Dendritic cell treated with granulocyte-macrophage colony-stimulating factor and Interleukin-4, amounts not matched to agents 40 ng/mL and 50 ng/mL, for 4 days (primary cell): Measurements from ENCODE around the gene SCN1B.

ENCODE experiments used
- H3K27ac Mint-ChIP-seq: one replicate; pipeline ENCODE4 v1.8.0; 2022; ENCODE audit warnings: mild to moderate bottlenecking, mixed read lengths
- H3K27me3 Mint-ChIP-seq: one replicate; pipeline ENCODE4 v1.8.0; 2022; ENCODE audit warnings: mild to moderate bottlenecking, mixed read lengths
- H3K36me3 Mint-ChIP-seq: one replicate; pipeline ENCODE4 v1.8.0; 2022; ENCODE audit warnings: low read depth, mixed read lengths
- H3K4me1 Mint-ChIP-seq: one replicate; pipeline ENCODE4 v1.8.0; 2022; ENCODE audit warnings: low read depth, mixed read lengths
- H3K4me3 Mint-ChIP-seq: one replicate; pipeline ENCODE4 v1.8.0; 2022; ENCODE audit warnings: mild to moderate bottlenecking, moderate library complexity, mixed read lengths
- H3K9me3 Mint-ChIP-seq: one replicate; pipeline ENCODE4 v1.8.0; 2022; ENCODE audit warnings: mixed read lengths
- intact Hi-C: fragments of 100-400 bp; cut with micrococcal nuclease; formaldehyde crosslinking; loops from one replicate; pipeline ENCODE4 v1.15.0; 2022

SCN1B gene

DNA sequence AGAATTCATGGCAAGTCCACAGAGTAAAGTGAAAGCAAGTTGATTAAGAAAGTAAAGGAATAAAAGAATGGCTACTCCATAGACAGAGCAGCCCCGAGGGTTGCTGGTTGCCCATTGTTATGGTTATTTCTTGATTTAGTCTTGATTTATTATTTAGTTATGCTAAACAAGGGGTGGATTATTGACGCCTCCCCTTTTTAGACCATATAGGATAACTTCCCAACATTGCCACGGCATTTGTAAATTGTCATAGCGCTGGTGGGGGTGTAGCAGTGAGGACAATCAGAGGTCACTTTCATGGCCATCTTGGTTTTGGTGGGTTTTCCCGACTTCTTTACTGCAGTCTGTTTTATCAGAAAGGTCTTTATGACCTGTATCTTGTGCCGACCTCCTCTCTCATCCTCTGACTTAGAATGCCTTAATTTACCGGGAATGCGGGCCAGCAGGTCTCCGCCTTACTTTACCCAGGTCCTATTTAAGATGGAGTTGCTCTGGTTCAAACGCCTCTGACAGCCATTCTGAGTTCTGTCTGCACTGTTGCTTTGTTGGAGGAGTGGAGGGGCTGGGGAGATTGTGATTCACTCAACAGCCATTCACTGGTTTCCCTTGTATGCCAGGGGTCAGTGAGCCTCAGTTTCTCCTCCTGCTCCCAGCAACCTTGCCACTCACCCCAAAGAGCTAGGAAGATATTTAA lies 38.8 kb downstream of the SCN1B start:
- H3K4me1 Mint-ChIP-seq = peaks cover 6% of the 10 kb centered on the region
- peaks cover 8% of the 10 kb centered on the region for H3K27me3 Mint-ChIP-seq
- no peak overlapping the region for H3K27ac Mint-ChIP-seq
- H3K4me3 Mint-ChIP-seq = no peak overlapping the region
- H3K36me3 Mint-ChIP-seq = no peaks in the 10 kb centered on the region
- peaks cover 7% of the 10 kb centered on the region for H3K9me3 Mint-ChIP-seq
- intact Hi-C loops = no loop called here

DNA sequence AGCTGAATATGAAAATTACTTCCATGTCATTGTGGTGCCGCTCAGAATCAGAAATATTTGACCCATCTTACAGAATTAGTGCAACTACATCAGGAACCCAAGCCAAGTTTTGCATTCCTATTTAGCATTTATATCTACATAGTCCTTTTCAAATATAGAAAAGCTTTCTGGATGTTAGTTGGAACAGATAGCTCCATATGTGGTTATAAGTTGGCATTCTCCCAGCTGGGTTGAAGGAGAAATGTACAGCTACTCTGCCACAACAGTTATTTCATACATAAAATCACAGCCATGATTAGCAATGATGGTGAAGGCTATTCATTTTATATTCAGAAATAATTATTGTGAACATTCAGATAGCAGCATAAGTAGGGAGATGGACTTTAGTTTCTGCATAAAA lies 39.4 kb downstream of the SCN1B start:
- H3K36me3 Mint-ChIP-seq = no peaks in the 10 kb centered on the region
- H3K4me3 Mint-ChIP-seq = no peak overlapping the region
- intact Hi-C loops = no loop called here
- H3K27me3 Mint-ChIP-seq = peaks cover 7% of the 10 kb centered on the region
- peaks cover 7% of the 10 kb centered on the region for H3K9me3 Mint-ChIP-seq
- peaks cover 6% of the 10 kb centered on the region for H3K4me1 Mint-ChIP-seq
- no peak overlapping the region for H3K27ac Mint-ChIP-seq

DNA sequence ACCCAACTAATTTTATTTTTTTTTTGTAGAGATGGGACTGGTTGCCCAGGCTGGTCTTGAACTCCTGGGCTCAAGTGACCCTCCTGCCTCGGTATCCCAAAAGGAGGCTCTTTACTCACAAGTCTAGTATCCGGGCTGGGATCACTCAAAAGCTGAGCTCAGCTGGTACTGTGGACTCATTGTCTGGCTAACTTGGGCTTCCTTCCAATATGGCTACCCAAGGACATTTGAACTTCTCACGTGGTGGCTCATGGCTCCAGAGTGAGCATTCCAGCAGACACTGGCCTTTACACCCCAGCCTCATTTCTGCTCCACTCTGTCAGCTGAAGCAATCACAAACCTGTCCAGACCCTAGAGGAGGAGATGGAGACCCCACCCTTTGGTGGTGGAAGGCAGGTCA lies 40.2 kb downstream of the SCN1B start:
- peaks cover 8% of the 10 kb centered on the region for H3K27me3 Mint-ChIP-seq
- H3K27ac Mint-ChIP-seq = no peak overlapping the region
- H3K36me3 Mint-ChIP-seq = no peaks in the 10 kb centered on the region

DNA sequence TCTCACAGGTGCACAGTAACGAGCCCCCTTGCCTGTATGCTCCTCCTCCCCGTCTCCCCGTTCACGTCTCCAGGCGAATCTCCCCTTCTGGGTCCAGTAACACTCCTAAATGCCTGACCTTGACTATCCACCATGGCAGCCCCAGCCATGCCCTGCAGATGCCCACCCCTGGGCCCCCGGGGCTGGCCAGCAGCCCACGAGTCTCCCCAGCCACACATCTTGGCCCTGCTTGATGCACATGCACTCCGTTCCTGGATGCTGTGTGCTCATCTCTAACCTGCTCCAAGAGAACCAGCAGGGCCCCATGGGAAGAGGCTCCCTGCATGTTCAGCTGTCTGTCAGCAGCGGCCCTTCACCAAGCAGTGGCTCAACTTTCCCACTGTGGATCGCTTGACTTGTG lies 43.2 kb downstream of the SCN1B start:
- no peaks in the 10 kb centered on the region for H3K4me1 Mint-ChIP-seq
- H3K27ac Mint-ChIP-seq = no peak overlapping the region
- H3K4me3 Mint-ChIP-seq = no peak overlapping the region
- peaks cover 7% of the 10 kb centered on the region for H3K9me3 Mint-ChIP-seq
- H3K36me3 Mint-ChIP-seq = no peaks in the 10 kb centered on the region
- peaks cover 13% of the 10 kb centered on the region for H3K27me3 Mint-ChIP-seq
- intact Hi-C loops = no loop called here

More for the DNA sequence above, 40.2 kb downstream of the SCN1B start:
- intact Hi-C loops = no loop called here
- Mint-ChIP-seq H3K4me1 (peaks cover 6% of the 10 kb centered on the region), H3K4me3 (no peak overlapping the region), H3K9me3 (peaks cover 7% of the 10 kb centered on the region)

DNA sequence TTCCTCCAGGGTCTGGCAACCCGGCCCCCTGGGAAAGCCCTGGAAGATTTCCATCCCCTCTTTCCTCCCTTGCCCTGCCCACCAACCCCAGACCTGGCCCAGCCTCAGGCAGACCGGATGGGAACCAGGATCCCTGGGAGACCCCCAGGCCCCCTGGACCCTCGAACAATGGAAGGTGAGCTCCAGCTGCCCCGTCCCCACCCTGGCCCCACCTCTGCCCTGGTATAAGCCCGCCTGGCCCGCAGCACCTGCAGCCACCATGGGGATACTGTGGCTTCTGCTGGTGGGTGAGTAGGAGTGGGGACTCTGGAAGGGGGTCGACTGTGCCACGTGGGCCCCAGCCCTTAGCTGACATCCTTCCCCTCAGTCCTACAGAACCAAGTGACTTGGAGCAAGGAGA lies 43.7 kb downstream of the SCN1B start:
- H3K27me3 Mint-ChIP-seq = peaks cover 13% of the 10 kb centered on the region
- no peak overlapping the region for H3K4me3 Mint-ChIP-seq
- H3K36me3 Mint-ChIP-seq = no peaks in the 10 kb centered on the region
- H3K27ac Mint-ChIP-seq = no peak overlapping the region
- H3K9me3 Mint-ChIP-seq = peaks cover 7% of the 10 kb centered on the region
- no peaks in the 10 kb centered on the region for H3K4me1 Mint-ChIP-seq
- intact Hi-C loops = no loop called here

DNA sequence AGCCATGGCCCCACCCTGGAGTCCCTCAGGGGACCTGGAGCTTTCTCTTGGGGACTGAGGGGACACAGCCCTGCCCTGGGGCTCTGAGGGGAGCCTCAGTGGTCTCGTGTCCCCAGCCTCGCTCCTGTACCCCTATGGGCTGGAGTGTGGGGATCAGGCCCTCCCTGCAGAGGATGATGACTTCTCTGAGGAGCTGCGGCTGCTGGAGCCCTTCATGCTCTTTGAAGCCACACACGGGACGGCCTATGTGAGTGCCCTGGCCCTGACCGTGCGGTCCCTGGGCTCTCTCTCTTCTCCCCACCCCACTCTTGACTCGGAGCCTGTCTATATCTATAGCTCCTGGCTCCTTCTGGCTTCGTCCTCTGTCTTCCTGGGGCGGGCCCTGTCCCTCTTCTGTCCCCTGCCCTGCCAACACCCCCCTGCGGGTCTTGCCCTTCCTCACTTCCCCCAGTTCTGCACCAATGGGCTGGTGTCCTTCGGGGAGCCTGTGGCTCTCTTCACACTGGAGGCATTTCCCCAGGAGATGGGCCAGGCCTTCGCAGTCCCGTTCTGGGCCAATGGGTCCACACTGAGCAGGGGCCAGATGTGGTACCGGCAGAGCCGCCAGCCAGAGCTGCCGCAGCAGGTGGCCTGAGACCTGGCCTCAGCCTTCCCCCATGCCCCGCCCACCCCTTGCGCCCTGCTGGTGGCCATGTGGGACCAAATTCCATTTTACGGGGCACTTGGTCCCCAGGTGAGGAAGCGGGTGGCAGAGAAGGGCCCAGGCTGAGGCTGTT lies 44.3 kb downstream of the SCN1B start:
- Mint-ChIP-seq H3K36me3 (no peaks in the 10 kb centered on the region), H3K9me3 (peaks cover 7% of the 10 kb centered on the region), H3K4me3 (no peak overlapping the region), H3K4me1 (no peaks in the 10 kb centered on the region), H3K27me3 (peaks cover 11% of the 10 kb centered on the region), H3K27ac (no peak overlapping the region)
- intact Hi-C loops = no loop called here

DNA sequence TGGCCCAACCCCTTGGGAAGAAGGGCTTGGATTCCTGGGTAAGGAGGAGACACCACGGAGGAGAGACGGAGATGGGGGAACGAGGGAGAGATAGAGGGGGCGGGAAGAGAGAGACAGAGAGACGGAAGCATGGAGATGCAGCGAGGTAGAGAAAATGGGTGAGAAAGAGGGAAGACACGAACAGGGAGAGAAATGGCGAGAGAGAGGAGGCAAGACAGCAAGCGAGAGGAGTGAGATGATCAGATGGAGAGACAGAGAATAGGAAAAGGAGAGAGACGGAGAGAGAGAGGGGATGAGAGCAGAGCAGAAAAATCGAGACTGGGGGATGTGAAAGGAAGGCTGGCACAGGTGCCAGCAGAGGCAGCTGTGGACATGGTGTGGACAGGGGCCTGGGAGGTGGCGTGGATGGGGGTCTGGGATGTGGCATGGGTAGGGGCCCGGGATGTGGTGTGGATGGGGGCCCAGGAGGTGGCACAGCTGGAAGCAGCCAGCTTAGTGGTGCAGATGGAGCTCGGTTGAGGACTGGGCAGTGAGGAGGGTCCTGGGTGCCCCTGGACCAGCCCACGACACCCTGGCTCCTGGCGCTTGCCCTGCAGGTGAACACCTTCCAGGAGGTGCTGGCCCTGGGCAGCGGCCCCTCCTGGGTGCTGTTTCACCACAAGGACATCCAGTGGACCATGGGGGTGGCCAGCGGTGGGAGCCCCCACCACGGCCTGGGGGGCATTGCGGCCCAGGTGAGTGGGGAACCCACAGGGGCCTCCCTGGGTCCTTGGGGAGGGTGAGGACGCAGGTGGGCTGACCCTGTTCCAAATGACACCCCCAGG lies 45.1 kb downstream of the SCN1B start:
- Mint-ChIP-seq H3K27me3 (peaks cover 11% of the 10 kb centered on the region), H3K36me3 (no peaks in the 10 kb centered on the region), H3K27ac (no peak overlapping the region), H3K4me3 (no peak overlapping the region), H3K9me3 (peaks cover 4% of the 10 kb centered on the region), H3K4me1 (no peaks in the 10 kb centered on the region)
- intact Hi-C loops = no loop called here

DNA sequence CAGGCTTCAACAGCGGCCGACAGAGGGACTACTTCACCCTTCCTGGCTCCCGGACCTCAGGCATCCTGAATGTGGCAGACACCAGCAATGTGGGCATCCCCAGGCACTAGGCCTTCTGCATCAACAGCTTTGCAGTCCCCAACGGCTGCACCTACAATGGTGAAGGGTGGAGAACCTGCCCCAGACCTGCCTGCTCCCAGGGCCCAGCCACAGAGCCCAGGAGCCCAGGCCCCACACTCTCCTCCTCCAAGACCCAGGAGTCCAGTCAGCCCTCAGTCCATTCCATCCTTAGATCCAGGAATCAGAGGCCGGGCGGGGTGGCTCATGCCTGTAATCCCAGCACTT lies 45.7 kb downstream of the SCN1B start:
- peaks cover 11% of the 10 kb centered on the region for H3K27me3 Mint-ChIP-seq
- no peak overlapping the region for H3K27ac Mint-ChIP-seq
- intact Hi-C loops = no loop called here
- H3K4me1 Mint-ChIP-seq = no peaks in the 10 kb centered on the region
- H3K9me3 Mint-ChIP-seq = no peaks in the 10 kb centered on the region
- H3K36me3 Mint-ChIP-seq = no peaks in the 10 kb centered on the region
- no peak overlapping the region for H3K4me3 Mint-ChIP-seq

DNA sequence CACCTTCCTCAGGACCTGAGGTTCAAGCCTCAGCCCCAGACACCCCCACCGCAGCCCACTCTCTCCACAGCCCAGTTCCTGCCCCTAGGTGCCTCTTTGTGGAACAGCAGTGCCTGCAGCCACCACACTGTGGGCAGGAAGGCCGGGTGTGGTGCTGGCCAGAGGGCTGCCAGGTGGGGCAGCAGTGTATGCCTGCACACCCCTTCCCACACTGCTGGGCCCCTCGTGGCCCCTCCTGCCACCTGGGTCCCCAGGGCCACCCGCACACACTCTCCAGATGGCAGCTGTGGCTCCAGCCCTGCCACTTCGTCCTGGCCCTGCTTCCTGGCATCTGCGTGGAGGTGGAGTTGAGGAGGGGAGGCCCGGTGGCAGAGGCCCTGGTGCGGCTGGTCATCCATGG lies 46.4 kb downstream of the SCN1B start:
- Mint-ChIP-seq H3K36me3 (no peaks in the 10 kb centered on the region), H3K27ac (no peak overlapping the region), H3K4me3 (no peak overlapping the region), H3K9me3 (no peaks in the 10 kb centered on the region), H3K27me3 (peaks cover 11% of the 10 kb centered on the region), H3K4me1 (no peaks in the 10 kb centered on the region)
- intact Hi-C loops = no loop called here

DNA sequence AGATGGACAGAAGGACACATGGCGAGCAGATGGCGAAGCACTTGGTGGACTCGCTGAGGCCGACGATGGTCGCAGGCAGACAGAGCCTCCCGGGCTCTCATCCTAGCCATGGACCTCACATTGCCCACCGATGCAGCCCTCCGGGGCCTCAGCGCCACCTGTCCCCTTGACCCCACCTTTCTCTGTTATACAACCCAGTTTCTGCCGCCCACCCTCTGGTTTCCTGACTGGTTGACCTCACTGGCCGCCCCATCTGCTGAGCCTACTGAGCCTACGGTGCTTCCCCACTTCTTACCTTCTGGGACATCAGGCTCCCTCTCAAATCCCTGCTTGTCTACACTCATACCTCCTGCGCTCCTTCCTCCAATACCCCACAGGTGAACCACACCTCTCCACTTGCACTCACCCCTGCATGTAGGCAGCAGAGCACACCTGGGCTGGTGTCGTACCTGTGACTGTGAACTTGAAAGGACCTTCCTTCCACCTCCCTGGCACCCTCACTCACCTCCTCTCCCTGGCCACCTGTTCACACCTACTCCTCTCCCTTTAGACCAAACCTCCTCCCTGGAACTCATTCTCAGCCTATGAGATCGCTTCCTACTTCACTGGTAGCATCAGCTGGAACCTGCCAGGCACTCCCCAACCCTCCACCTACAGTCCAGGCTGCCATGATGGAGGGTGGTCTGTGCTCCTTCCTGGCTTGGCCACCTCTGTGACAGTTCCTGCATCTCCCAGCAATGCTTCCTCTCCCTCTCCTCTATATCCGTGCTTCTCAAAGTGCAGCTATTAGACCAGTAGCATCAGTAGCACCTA lies 47.3 kb downstream of the SCN1B start:
- H3K27ac Mint-ChIP-seq = no peak overlapping the region
- H3K4me1 Mint-ChIP-seq = no peaks in the 10 kb centered on the region
- peaks cover 11% of the 10 kb centered on the region for H3K27me3 Mint-ChIP-seq
- no peaks in the 10 kb centered on the region for H3K36me3 Mint-ChIP-seq
- intact Hi-C loops = no loop called here
- H3K4me3 Mint-ChIP-seq = no peak overlapping the region
- H3K9me3 Mint-ChIP-seq = no peaks in the 10 kb centered on the region

DNA sequence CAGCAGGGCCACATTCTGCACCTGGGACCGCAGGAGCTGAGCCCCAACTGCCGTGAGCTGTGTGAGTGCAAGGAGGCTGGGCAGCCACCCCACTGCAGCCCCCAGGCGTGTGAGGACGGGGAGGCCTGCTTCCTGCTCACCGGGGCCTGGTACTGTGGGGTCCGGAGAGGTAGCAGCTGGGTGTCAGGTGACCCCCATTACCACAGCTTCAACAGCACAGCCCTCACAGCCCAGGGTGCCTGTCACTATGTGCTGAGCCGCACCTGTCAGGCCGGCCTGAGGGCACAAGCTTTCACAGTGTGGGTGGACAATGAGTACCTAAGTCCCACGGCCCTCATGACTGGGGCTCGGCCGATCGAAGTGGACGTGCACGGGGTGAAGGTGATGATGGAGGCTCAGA lies 49.6 kb downstream of the SCN1B start:
- no peak overlapping the region for H3K27ac Mint-ChIP-seq
- intact Hi-C loops = no loop called here

DNA sequence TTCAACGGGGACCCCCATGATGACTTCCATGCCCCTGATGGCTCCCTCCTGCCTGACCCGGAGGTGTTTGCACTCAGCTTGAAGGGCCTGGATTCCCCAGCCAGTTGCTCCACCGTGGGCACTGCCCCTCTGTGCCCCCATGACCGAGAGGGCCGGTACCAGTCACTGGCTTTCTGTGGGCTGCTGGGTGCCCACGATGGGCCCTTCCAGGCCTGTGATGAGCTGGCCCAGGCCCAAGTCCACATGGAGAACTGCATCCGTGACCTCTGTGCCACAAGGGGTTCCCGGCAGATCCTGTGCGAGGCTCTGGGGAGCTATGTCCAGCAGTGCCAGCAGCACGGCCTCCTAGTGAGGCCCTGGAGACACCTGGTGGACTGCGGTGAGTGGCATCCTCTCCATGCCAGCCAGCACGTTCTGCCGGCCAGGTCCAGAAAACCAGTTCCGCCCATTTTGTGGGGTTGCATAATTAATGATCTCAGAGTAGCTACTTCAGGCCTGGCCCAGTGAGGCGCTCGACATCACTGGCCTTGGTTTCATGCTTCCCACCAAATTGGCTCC lies 50.4 kb downstream of the SCN1B start:
- H3K9me3 Mint-ChIP-seq = no peaks in the 10 kb centered on the region
- H3K27ac Mint-ChIP-seq = no peak overlapping the region
- H3K27me3 Mint-ChIP-seq = peaks cover 13% of the 10 kb centered on the region
- intact Hi-C loops = no loop called here
- no peaks in the 10 kb centered on the region for H3K4me1 Mint-ChIP-seq
- no peaks in the 10 kb centered on the region for H3K36me3 Mint-ChIP-seq
- no peak overlapping the region for H3K4me3 Mint-ChIP-seq

More for the DNA sequence above, 49.6 kb downstream of the SCN1B start:
- Mint-ChIP-seq H3K4me3 (no peak overlapping the region), H3K36me3 (no peaks in the 10 kb centered on the region), H3K4me1 (no peaks in the 10 kb centered on the region), H3K9me3 (no peaks in the 10 kb centered on the region), H3K27me3 (peaks cover 11% of the 10 kb centered on the region)

DNA sequence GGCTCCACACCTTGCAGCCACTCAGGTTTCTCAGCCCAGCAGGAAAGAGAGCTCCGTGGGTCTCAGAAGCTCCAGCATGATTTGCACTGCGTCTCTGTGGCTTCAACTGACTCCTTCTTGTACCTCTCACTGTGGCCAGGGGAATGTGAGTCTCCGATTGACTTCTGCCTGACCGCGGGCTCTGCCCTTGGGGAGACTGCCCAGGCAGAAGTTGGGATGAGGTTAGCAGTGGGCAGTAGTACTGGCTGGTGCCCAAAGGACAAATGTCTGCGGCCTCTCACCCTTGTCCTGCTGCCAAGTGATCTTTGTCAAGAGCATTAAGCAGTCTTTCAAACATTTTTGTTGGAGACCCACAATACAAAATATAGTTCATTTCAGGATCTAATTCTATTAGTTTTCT lies 50.9 kb downstream of the SCN1B start:
- Mint-ChIP-seq H3K36me3 (no peaks in the 10 kb centered on the region), H3K9me3 (no peaks in the 10 kb centered on the region), H3K4me1 (no peaks in the 10 kb centered on the region), H3K4me3 (no peak overlapping the region), H3K27ac (no peak overlapping the region), H3K27me3 (peaks cover 13% of the 10 kb centered on the region)
- intact Hi-C loops = no loop called here
